Measurements from ENCODE around the gene NPAS2. TPM values are rescaled to one million over a fixed set of nuclear protein-coding genes. Genes with fewer than 3 reads are reported as not detected.

The NPAS2 gene
- total RNA-seq, 1 experiment from 2014 or later, result 142 TPM

DNA sequence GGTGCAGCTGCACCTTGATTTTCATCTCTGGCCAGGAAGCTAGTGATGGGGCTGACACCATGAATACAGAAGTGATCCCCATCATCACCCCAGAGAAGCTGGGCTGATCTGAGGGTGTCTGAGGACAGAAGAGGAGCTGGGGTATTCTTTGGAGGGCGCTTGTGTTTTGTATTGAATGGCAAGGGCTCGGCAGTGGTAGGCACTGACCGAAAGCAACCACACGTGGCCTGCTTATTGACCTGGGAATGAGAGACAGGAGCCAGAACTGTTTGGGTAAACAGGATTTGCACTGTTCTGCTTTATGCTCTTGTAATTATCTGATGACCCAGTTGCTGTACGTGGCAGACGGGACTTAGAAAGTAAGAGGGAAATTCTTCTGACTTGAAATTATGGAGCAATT is 119.5 kb downstream of the NPAS2 start:
- intact Hi-C loops (cut with micrococcal nuclease; ENCODE audit: unreplicated experiment), result no loop called here
- H3K9me3 Mint-ChIP-seq (ENCODE audit: low read depth, unreplicated experiment), result no peaks in the 10 kb centered on the region
- H3K4me1 Mint-ChIP-seq (ENCODE audit: low read depth, unreplicated experiment), result no peaks in the 10 kb centered on the region
- H3K4me3 Mint-ChIP-seq (ENCODE audit: low read depth, unreplicated experiment), result no peak overlapping the region
- no peak for DNase-seq
- TF ChIP-seq, protein P1, sequence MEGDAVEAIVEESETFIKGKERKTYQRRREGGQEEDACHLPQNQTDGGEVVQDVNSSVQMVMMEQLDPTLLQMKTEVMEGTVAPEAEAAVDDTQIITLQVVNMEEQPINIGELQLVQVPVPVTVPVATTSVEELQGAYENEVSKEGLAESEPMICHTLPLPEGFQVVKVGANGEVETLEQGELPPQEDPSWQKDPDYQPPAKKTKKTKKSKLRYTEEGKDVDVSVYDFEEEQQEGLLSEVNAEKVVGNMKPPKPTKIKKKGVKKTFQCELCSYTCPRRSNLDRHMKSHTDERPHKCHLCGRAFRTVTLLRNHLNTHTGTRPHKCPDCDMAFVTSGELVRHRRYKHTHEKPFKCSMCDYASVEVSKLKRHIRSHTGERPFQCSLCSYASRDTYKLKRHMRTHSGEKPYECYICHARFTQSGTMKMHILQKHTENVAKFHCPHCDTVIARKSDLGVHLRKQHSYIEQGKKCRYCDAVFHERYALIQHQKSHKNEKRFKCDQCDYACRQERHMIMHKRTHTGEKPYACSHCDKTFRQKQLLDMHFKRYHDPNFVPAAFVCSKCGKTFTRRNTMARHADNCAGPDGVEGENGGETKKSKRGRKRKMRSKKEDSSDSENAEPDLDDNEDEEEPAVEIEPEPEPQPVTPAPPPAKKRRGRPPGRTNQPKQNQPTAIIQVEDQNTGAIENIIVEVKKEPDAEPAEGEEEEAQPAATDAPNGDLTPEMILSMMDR (IDR thresholded peaks at IDR 0.05; ENCODE audit: unreplicated experiment), result no peak
- no peak overlapping the region for H3K27ac Mint-ChIP-seq (ENCODE audit: unreplicated experiment)
- CTCF ChIA-PET, result interaction anchor here (1.2 kb wide), 1 partner anchor 36 kb away, joined by 4 read pairs; no protein-coding TSS in a partner anchor
- BruUV-seq (replicated peaks), result no TSS peak
- H3K36me3 Mint-ChIP-seq (ENCODE audit: insufficient read depth, unreplicated experiment), result peaks cover 48% of the 10 kb centered on the region
- H3K27me3 Mint-ChIP-seq (ENCODE audit: unreplicated experiment), result no peaks in the 10 kb centered on the region

DNA sequence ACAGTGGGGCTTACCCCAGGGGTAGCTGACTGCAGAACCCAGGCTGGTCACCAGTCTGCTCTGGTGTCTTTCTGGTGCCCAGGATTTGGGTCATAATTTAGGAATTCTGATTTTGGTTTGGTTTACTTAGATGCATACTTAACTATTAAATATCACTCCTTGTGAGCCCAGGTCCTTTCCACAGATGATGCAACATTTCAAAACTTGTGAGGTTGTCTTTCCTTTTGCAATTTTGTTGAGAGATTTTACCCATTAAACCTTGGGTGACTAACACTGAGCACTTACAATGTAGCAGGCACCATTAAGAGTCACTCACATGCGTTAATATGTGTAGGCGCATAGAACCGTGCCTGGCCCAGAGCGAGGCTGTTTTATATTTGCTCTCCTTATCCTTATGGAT is 120.3 kb downstream of the NPAS2 start:
- CTCF ChIA-PET, result interaction anchor here (1.2 kb wide), 1 partner anchor 37 kb away, joined by 4 read pairs; no protein-coding TSS in a partner anchor
- Mint-ChIP-seq H3K9me3 (ENCODE audit: low read depth, unreplicated experiment) (no peaks in the 10 kb centered on the region), H3K4me1 (ENCODE audit: low read depth, unreplicated experiment) (no peaks in the 10 kb centered on the region), H3K27me3 (ENCODE audit: unreplicated experiment) (no peaks in the 10 kb centered on the region), H3K4me3 (ENCODE audit: low read depth, unreplicated experiment) (no peak overlapping the region), H3K36me3 (ENCODE audit: insufficient read depth, unreplicated experiment) (peaks cover 48% of the 10 kb centered on the region), H3K27ac (ENCODE audit: unreplicated experiment) (no peak overlapping the region)
- intact Hi-C loops (cut with micrococcal nuclease; ENCODE audit: unreplicated experiment), result no loop called here
- no TSS peak for BruUV-seq (replicated peaks)
- DNase-seq, result no peak
- TF ChIP-seq, protein P1 (IDR thresholded peaks at IDR 0.05; ENCODE audit: unreplicated experiment), result no peak

DNA sequence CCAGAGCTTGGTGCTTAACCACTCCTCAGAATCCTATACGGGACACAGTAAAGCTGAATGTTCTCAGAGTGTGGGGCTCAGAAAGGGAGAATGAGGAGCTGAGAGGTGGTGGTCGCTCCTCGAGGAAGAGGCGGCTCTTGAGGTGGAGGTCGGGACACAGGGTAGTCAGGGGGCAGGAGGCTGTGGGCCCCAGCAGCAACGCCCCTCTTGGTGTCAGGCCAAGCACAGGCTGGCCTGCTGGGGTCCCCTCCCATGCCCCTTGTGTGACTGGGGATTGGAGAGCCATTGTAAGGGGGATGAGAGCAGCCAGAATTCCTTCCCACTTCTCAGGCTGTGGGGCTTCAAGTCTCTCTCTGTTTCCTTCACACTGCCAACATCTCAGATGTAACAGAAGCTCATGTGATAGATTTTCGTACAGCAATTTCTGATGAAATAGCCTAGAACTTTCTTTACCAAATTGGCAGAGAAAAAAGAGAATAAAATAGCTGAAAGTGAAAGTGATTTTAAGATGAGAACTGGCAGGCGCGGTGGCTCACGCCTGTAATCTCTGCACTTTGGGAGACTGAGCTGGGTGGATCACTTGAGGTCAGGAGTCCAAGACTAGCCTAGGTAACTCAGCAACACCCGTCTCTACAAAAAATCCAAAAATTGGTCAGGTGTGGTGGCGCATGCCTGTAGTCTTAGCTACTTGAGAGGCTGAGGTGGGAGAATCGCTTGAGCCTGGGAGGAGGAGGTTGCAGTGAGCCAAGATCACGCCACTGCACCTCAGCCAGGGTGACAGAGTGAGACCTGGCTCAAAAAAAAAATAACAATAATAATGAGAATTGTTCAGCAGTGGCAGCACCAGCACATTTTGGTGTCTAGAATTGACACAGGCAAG is 121.1 kb downstream of the NPAS2 start:
- no peaks in the 10 kb centered on the region for H3K4me1 Mint-ChIP-seq (ENCODE audit: low read depth, unreplicated experiment)

DNA sequence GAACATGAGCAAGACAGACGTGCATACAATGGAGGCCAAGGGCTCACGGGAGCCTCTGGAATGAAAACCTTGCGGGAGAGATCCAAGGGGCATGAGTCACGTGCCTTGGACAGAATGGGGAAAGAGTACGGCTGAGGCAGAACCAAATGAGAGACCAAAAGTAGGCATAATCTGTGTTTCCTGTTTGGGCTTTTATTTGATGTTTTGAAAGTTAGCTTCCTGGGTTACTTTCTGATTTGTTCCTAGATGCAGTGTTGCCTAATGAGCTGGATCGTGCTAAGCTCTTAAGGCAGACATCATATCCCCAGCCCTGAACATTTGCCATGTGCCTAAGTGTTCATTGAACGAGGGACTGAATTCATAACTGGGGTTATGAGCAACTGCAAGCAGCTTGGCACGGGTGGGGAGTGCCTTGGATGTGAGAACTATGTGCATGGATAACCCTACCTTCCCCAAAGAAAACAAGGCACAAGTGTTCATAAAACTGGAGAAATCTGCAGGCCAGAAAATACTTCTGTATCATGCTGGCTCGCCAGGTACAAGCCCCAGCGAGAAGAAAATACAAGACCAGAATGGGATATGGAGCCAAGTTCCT is 121.8 kb downstream of the NPAS2 start:
- H3K4me3 Mint-ChIP-seq (ENCODE audit: low read depth, unreplicated experiment), result no peak overlapping the region
- TF ChIP-seq, protein P1 (IDR thresholded peaks at IDR 0.05; ENCODE audit: unreplicated experiment), result no peak
- no peaks in the 10 kb centered on the region for H3K9me3 Mint-ChIP-seq (ENCODE audit: low read depth, unreplicated experiment)
- BruUV-seq (replicated peaks), result no TSS peak
- no peaks in the 10 kb centered on the region for H3K27me3 Mint-ChIP-seq (ENCODE audit: unreplicated experiment)
- no peak for DNase-seq
- no peak overlapping the region for H3K27ac Mint-ChIP-seq (ENCODE audit: unreplicated experiment)
- CTCF ChIA-PET, result no interaction called here
- intact Hi-C loops (cut with micrococcal nuclease; ENCODE audit: unreplicated experiment), result no loop called here
- peaks cover 43% of the 10 kb centered on the region for H3K36me3 Mint-ChIP-seq (ENCODE audit: insufficient read depth, unreplicated experiment)
- no peaks in the 10 kb centered on the region for H3K4me1 Mint-ChIP-seq (ENCODE audit: low read depth, unreplicated experiment)

More for the DNA sequence above, 121.1 kb downstream of the NPAS2 start:
- TF ChIP-seq, protein P1 (IDR thresholded peaks at IDR 0.05; ENCODE audit: unreplicated experiment), result no peak
- Mint-ChIP-seq H3K27ac (ENCODE audit: unreplicated experiment) (no peak overlapping the region), H3K36me3 (ENCODE audit: insufficient read depth, unreplicated experiment) (peaks cover 42% of the 10 kb centered on the region), H3K9me3 (ENCODE audit: low read depth, unreplicated experiment) (no peaks in the 10 kb centered on the region), H3K27me3 (ENCODE audit: unreplicated experiment) (no peaks in the 10 kb centered on the region), H3K4me3 (ENCODE audit: low read depth, unreplicated experiment) (no peak overlapping the region)
- no TSS peak for BruUV-seq (replicated peaks)
- intact Hi-C loops (cut with micrococcal nuclease; ENCODE audit: unreplicated experiment), result no loop called here
- CTCF ChIA-PET, result no interaction called here
- DNase-seq, result no peak
